ENCODE data around the gene DDX54.
A peak's percentile ranks its signal among the peaks of the same experiment; 100 is the strongest.

The DDX54 gene

DNA sequence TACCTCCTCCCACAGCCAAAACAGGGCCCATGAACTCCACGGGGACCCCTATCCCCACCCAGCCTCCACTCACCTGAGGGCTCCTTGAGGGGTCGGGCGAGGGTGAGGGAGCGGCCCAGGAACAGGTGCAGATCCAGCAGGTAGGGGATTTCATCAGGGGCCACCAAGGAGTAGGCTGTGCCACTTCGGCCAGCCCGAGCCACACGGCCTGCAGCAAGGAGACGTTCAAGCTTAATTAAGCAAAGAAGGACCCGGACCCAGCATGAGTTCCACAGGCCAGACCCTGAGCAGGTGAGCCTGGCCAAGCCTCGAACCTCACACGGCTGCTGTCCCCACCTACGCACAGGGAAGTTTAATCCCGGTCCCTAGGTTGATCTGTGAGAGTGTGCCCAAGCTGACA is 15.6 kb downstream of the DDX54 start:
- DNase-seq = no peak
- Mint-ChIP-seq H3K4me3 (no peak overlapping the region), H3K27ac (peak overlapping the region; percentile 33), H3K9me3 (no peaks in the 10 kb centered on the region), H3K27me3 (no peaks in the 10 kb centered on the region), H3K4me1 (ENCODE audit: low read depth) (peaks cover 3% of the 10 kb centered on the region), H3K36me3 (ENCODE audit: low read depth) (peaks cover 99% of the 10 kb centered on the region)

DNA sequence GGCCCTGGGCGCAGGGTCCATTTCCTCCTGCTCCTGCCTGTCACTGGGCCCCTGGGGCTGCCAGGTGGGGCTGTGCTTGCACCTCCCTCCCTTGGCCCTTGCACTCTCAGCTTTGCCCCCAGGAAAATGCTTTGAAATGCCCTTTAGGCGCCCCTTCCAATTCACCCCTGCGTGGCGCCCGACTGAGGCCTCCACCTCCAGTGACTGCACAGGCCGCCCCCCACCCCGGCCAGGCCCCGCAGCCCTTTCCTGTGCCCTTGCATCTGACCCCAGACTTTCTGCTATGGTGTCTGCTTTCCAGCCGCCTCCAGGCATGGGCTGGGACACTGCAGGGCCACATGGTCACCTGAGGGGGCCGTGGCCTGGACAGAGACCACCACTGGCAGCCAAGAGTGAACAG is 17.4 kb downstream of the DDX54 start:
- H3K36me3 Mint-ChIP-seq (ENCODE audit: low read depth) = peaks cover 99% of the 10 kb centered on the region
- no peaks in the 10 kb centered on the region for H3K9me3 Mint-ChIP-seq
- no peak for DNase-seq
- peaks cover 1% of the 10 kb centered on the region for H3K4me1 Mint-ChIP-seq (ENCODE audit: low read depth)
- H3K27ac Mint-ChIP-seq = no peak overlapping the region
- H3K27me3 Mint-ChIP-seq = no peaks in the 10 kb centered on the region
- H3K4me3 Mint-ChIP-seq = no peak overlapping the region

DNA sequence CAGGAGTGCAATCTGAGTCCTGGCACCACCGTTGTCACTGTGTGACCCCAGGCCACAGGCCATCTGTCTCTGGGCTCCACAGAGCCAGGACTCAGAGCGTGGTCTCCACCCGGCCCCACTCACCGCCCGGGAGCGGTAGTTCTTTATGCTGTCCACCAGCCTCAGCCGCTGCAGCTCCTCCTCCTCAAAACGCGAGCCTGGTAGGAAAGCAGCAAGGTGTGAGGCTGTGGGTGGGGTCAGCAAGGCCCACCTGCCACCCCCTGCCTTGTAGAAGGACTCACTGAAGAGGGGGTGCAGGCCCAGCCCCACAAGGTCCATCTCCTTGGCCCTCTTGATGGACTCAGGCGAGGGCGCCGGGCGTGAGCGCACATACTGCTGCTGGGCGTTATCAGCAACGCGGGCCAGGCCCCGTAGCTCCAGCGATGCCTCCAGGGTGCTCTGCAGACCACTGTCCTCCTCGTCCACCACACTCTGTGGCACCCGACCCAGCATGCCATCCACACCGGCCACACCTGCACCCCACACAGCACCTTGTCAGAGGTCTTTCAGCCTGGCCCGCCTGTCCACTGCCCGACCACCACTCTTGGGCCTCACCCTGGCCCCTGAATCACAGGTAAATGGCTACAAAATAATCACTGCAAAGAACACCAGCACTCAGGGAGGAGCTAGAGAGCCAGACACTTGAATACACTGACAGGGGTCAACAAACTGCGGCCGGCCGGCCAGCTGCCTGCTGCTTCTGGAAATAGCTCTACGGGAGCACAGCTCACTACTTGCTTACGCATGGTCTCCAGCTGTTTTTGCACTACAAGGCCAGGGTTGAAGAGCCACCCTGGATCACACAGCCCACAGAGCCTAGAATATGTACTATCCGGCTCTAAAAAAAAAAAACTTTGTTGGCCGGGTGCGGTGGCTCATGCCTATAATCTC is 19.5 kb downstream of the DDX54 start:
- DNase-seq = no peak
- Mint-ChIP-seq H3K4me3 (no peak overlapping the region), H3K36me3 (ENCODE audit: low read depth) (peaks cover 97% of the 10 kb centered on the region), H3K27me3 (no peaks in the 10 kb centered on the region), H3K9me3 (no peaks in the 10 kb centered on the region), H3K4me1 (ENCODE audit: low read depth) (no peaks in the 10 kb centered on the region), H3K27ac (no peak overlapping the region)

DNA sequence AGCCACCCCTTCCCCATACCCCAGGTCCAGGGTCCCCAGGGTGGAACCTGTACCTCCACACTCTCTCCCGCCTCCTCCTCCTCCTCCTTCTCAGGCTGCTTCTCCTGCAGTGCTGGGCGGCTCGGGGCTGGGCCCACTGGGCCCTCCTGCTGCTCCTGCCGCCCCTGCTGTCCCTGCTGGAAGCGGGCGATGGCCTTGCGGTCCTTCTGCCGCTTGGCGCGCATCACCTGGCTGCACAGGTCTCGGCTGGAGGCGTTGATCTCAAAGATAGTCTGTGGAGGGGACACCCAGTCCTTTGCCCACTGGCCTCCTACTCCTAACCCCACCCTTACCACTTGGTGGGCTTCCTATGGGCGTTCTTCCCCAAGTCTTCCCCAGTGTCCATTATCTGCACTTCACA is 21.3 kb downstream of the DDX54 start:
- Mint-ChIP-seq H3K27me3 (no peaks in the 10 kb centered on the region), H3K4me1 (ENCODE audit: low read depth) (no peaks in the 10 kb centered on the region), H3K4me3 (no peak overlapping the region), H3K9me3 (no peaks in the 10 kb centered on the region), H3K36me3 (ENCODE audit: low read depth) (peaks cover 98% of the 10 kb centered on the region), H3K27ac (no peak overlapping the region)
- no peak for DNase-seq

DNA sequence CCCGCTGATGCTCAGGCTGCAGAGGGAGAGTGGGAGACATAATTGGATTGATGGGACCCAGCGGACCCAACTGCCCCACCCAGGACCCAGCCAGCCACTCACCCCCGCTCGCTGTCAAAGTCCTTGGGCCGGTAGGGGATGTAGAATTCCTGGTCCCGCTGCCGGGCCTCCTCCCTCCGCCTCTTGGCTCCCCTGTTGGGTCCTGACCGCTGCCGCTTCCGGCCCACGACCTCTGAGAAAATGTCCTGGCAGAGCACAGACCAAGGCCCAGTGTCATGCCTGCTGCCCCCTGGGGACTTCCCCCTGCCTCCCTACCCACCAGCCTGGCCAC is 22.3 kb downstream of the DDX54 start:
- Mint-ChIP-seq H3K27ac (no peak overlapping the region), H3K36me3 (ENCODE audit: low read depth) (peaks cover 98% of the 10 kb centered on the region), H3K4me1 (ENCODE audit: low read depth) (no peaks in the 10 kb centered on the region), H3K4me3 (no peak overlapping the region), H3K27me3 (no peaks in the 10 kb centered on the region), H3K9me3 (no peaks in the 10 kb centered on the region)
- DNase-seq = no peak

DNA sequence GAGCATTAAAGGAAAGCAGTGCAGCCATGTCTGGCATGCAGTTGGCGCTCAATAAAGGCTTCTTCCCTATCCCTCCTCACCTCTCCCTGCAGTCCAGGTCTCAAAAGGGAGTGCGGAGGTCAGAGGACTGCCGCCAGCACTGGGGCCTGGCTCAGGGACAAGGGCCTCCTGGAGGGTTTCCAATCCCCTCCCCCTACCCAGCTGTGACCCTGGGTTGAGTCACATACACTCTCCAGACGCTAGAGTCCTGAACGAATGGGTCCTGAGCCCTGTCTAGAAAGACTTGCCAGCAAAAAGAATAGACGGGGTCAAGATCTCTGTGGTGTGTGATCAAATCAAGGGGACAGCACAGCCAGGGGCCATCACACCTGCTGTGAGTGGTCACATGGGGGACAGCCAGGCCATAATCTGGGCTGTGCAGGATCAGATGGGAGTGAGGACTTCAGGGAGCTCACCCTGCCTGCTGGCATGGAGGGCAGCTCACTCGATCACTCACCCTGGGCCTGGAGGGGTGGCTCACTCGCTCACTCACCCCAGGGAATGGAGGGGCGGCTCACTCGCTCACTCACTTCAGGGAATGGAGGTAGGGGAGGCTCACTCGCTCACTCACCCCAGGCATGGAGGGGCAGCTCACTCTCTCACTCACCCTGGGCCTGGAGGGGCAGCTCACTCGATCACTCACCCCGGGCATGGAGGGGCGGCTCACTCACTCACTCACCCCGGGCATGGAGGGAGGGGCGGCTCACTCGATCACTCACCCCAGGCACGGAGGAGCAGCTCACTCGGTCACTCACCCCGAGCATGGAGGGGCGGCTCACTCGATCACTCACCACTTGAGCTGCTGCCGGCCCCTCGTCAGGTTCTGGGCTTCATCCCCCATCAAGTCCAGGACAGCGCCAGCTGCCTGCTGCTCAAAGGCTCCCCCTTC is 22.9 kb downstream of the DDX54 start:
- no peak for DNase-seq
- H3K4me1 Mint-ChIP-seq (ENCODE audit: low read depth) = peaks cover 5% of the 10 kb centered on the region
- H3K9me3 Mint-ChIP-seq = no peaks in the 10 kb centered on the region
- no peaks in the 10 kb centered on the region for H3K27me3 Mint-ChIP-seq
- H3K4me3 Mint-ChIP-seq = no peak overlapping the region
- H3K27ac Mint-ChIP-seq = no peak overlapping the region
- peaks cover 98% of the 10 kb centered on the region for H3K36me3 Mint-ChIP-seq (ENCODE audit: low read depth)

DNA sequence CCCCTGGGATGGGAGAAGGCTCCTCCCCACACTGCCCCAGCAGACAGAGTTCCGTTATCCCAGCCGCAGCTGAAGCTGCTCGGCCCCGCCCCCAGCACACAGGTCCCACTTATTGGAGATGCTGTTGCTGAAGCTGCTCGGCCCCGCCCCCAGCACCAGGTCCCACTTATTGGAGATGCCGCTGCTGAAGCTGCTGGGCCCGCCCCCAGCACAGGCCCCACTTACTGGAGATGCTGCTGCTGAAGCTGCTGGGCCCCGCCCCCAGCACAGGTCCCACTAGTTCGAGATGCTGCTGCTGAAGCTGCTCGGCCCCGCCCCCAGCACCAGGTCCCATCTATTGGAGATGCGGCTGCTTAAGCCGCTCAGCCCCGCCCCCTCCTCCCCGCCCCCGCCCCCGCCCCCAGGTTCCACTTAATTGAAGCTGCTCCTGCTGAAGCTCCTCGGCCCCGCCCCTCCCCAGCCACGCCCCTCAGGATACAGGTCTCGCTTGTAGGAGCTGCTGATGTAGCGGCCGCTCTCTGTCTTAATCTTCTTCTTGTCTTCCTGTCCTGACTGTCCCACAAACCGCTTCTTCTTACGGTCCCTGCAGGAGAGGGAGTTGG is 23.8 kb downstream of the DDX54 start:
- Mint-ChIP-seq H3K4me3 (no peak overlapping the region), H3K36me3 (ENCODE audit: low read depth) (peaks cover 97% of the 10 kb centered on the region), H3K27ac (peak overlapping the region; percentile 22), H3K27me3 (no peaks in the 10 kb centered on the region), H3K4me1 (ENCODE audit: low read depth) (peaks cover 7% of the 10 kb centered on the region), H3K9me3 (no peaks in the 10 kb centered on the region)
- DNase-seq = no peak

DNA sequence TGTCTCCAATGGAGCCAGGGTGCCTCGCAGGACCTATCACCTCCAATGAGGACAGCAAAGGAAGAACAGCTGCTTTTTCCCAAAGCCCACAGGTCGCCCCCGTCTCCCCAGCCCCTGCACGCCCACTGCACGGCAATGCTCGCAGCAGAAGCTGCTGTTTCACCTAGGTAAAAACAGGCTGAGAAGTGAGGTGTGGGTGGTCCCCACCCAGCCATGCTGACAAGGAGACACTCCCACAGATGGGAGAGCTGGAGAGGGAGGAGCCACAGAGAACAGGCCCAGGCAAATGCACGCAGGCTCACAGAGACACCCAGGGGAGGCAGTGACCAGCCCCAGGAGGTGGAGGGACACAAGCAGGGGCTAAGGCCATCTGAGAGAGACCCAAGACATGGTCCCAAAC is 25.3 kb downstream of the DDX54 start:
- Mint-ChIP-seq H3K27ac (no peak overlapping the region), H3K27me3 (peaks cover 8% of the 10 kb centered on the region), H3K4me3 (no peak overlapping the region), H3K36me3 (ENCODE audit: low read depth) (peaks cover 82% of the 10 kb centered on the region), H3K4me1 (ENCODE audit: low read depth) (peaks cover 10% of the 10 kb centered on the region), H3K9me3 (no peaks in the 10 kb centered on the region)
- DNase-seq = no peak

DNA sequence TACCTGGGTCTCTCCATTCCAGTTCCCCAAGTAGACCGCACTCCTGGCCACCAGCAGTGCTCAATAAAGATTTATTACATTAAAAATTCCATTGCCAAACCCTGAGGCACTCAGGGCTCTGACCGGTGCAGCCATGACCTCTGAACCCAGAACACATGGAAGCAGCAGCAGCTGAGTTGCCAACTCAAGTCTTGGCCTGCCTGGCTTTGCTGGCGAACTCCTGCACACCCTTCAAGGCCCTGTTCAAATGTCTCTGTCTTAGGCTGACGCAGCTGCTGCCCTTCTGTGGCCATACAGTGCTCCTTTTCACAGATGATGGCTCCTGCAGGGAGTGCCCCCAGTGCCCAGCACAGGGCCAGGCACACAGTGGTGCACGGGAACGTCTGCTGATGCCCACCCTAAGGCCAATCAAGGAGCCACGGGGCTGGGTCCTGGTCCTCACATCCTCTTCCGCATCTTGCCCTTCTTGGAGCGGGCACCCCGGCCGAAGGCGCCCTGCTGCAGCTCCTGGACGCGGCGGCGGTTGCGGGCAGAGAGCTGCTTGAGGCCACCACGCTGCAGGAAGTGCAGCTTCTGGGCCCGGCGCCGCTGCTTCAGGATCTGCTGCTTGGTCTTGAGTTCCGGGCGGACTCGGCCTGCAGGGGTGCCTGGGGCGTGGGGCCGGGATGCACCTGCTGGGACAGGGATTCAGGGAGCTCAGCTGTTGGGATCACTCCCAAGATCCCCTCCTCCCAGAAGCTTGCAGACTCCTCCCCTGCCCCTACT is 26.7 kb downstream of the DDX54 start:
- Mint-ChIP-seq H3K4me3 (no peak overlapping the region), H3K9me3 (no peaks in the 10 kb centered on the region), H3K36me3 (ENCODE audit: low read depth) (peaks cover 68% of the 10 kb centered on the region), H3K27me3 (peaks cover 14% of the 10 kb centered on the region), H3K27ac (peak overlapping the region; percentile 47), H3K4me1 (ENCODE audit: low read depth) (peaks cover 16% of the 10 kb centered on the region)
- DNase-seq = no peak

DNA sequence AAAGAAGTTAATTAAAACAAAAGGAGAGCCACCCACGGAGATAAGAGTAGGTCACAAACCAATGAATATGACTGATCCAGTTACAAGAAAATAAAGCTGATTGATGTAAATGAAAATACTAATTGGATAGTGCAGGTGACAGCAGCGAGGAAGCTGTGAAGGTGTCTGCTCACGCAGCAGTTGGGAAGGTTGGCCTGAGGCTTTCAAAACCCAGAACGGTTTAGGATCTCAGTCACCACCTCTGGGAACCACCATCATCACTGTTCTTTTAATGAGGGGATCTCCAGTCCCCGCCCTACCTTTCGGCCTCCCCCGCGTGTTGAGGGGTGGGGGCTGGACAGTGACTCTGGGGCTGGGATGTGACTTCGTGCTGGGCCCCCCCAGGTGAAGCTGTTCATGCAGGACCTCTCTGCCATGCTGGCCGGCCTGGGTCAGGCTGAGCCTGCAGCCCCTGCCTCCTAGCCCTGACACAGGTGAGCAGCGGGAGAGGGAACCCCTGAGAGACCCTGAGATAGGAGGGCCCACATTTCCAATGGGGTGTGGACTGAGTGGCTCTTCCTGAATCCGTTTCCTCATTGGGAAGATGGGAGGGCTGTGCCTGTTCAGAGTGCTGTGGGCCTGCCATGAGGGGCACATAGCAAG is 27.9 kb downstream of the DDX54 start:
- peaks cover 28% of the 10 kb centered on the region for H3K4me1 Mint-ChIP-seq (ENCODE audit: low read depth)
- peaks cover 56% of the 10 kb centered on the region for H3K36me3 Mint-ChIP-seq (ENCODE audit: low read depth)
- no peak overlapping the region for H3K4me3 Mint-ChIP-seq
- peaks cover 19% of the 10 kb centered on the region for H3K27me3 Mint-ChIP-seq
- peak overlapping the region; percentile 61 for H3K27ac Mint-ChIP-seq
- H3K9me3 Mint-ChIP-seq = no peaks in the 10 kb centered on the region
- DNase-seq = no peak

DNA sequence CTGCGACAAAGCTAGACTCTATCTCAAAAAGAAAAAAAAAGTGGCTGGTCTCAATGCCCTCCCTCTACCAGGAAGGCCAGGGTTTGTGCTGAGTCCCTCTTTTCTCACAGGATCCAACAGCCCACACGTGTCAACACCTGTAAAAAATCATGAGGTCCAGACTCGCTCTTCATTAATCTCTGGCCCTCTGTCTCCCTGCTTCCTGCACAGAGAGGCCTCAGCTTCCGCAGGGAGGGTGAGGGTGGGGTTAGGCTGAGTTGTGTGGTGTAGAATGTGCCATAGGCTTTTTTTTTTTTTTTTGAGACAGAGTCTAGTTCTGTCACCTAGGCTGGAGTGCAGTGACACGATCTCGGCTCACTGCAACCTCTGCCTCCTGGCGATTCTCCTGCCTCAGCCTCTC is 29.6 kb downstream of the DDX54 start:
- H3K36me3 Mint-ChIP-seq (ENCODE audit: low read depth) = peaks cover 41% of the 10 kb centered on the region
- no peaks in the 10 kb centered on the region for H3K9me3 Mint-ChIP-seq
- H3K27me3 Mint-ChIP-seq = peaks cover 24% of the 10 kb centered on the region
- H3K4me3 Mint-ChIP-seq = no peak overlapping the region
- H3K4me1 Mint-ChIP-seq (ENCODE audit: low read depth) = peaks cover 32% of the 10 kb centered on the region
- H3K27ac Mint-ChIP-seq = no peak overlapping the region
- DNase-seq = no peak

DNA sequence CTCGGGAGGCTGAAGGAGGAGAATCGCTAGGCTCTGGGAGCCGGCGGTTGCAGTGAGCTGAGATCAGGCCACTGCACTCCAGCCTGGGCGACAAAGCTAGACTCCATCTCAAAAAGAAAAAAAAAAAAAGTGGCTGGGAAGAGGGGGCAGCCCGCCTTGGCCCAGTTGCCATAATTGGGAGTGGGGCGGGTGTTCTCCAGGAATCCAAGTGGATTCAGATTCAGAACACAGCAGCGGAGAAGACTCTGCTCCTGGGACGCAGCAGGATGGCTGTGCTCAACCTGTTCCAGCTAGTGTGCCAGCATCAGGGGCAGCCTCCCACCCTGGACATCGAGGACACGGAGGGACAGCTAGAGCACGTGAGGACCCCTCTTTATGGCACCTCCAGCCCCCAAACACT is 30.2 kb downstream of the DDX54 start:
- Mint-ChIP-seq H3K4me1 (ENCODE audit: low read depth) (peaks cover 32% of the 10 kb centered on the region), H3K9me3 (no peaks in the 10 kb centered on the region), H3K4me3 (no peak overlapping the region), H3K27me3 (peaks cover 24% of the 10 kb centered on the region), H3K27ac (no peak overlapping the region), H3K36me3 (ENCODE audit: low read depth) (peaks cover 35% of the 10 kb centered on the region)
- DNase-seq = no peak

DNA sequence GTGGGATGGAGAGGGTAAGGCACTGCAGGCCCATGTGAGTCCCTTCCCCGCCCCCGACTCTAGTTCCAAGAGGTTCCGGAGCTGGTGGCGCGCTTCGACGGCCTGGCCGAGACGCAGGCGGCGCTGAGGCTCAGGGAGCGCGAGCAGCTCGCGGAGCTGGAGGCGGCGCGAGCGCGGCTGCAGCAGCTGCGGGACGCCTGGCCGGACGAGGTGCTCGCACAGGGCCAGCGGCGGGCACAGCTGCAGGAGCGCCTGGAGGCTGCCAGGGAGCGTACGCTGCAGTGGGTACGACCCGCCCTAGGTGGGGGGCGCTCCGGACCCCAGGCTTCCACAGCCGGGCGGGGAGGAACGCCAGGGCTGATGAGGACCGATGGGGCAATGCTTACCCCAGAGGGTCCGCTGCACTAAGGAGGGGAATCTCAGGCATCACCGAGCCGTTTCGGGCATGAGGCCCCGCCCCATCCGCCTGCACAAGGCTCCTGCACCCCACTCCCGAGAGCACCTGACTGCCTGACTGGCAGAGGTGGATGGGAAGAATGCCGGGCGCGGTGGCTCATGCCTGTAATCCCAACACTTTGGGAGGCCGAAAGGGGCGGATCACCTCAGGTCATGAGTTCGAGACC is 30.8 kb downstream of the DDX54 start:
- peaks cover 32% of the 10 kb centered on the region for H3K4me1 Mint-ChIP-seq (ENCODE audit: low read depth)
- peak; percentile 51 for DNase-seq
- no peaks in the 10 kb centered on the region for H3K9me3 Mint-ChIP-seq
- H3K4me3 Mint-ChIP-seq = peak overlapping the region; percentile 75
- peaks cover 24% of the 10 kb centered on the region for H3K27me3 Mint-ChIP-seq
- H3K36me3 Mint-ChIP-seq (ENCODE audit: low read depth) = peaks cover 29% of the 10 kb centered on the region
- no peak overlapping the region for H3K27ac Mint-ChIP-seq

All from activated T-cell treated with anti-CD3 and anti-CD28 coated beads, Interleukin-2, amount 50 U/mL, for 24 hours (primary cell).